Stomach (tissue), 4 donors: Measurements from ENCODE around the gene CDC42EP5.

Source experiments
- CTCF ChIP-seq, 7 experiments: fragments of 450-650 bp in 4 of 7; fragments of 200-600 bp in 3 of 7; sonication (generic) in 3 of 7; IDR thresholded peaks; one replicate each; pipeline ENCODE4 v1.5.1; 2016 to 2019; ENCODE audit warnings: antibody characterized with exemption in 7 of 7, control low read depth in 2 of 7, mild to moderate bottlenecking in 1 of 7
- EP300 ChIP-seq: sonication (generic); formaldehyde crosslinking; IDR thresholded peaks from one replicate; pipeline ENCODE4 v1.6.1; 2017; ENCODE audit warnings: antibody characterized with exemption
- POLR2A ChIP-seq, 4 donors: fragments of 450-650 bp; IDR thresholded peaks; one replicate each; pipeline ENCODE4 v1.6.1; 2016; ENCODE audit warnings: antibody characterized with exemption in 4 of 4, control low read depth in 2 of 4, mild to moderate bottlenecking in 1 of 4, moderate library complexity in 1 of 4
- POLR2AphosphoS5 ChIP-seq, 3 donors: sonication (generic); formaldehyde crosslinking; IDR thresholded peaks; one replicate each; pipeline ENCODE4 v1.6.1; 2016; ENCODE audit warnings: antibody characterized with exemption in 3 of 3

- no peak for TF ChIP-seq CTCF (IDR thresholded peaks at IDR 0.05)
- TF ChIP-seq POLR2AphosphoS5 (IDR thresholded peaks at IDR 0.05), result no peak
- no peak for TF ChIP-seq EP300
- TF ChIP-seq POLR2A (IDR thresholded peaks at IDR 0.05), result no peak
Measured at GRCh38 chr19:54415901-54416673, 57.0 kb downstream of the CDC42EP5 start.
